H1 (cell line): ENCODE results near the gene HNRNPK. TPM values are rescaled to one million over a fixed set of nuclear protein-coding genes. Genes with fewer than 3 reads are reported as not detected.

Experiments
- CTCF ChIA-PET: fragments of 300-600 bp; sonication (Branson Sonifier 250); formaldehyde crosslinking; loops from one replicate; lab custom pipeline; 2021; ENCODE audit not compliant: partially characterized antibody; lab: Charles Lee
- POLR2A ChIA-PET: fragments of 300-600 bp; sonication (Branson Sonifier 250); formaldehyde crosslinking; loops from one replicate; lab custom pipeline; 2021; ENCODE audit warnings: inconsistent platforms; ENCODE audit not compliant: partially characterized antibody; lab: Charles Lee
- DNase-seq, 2 experiments: peaks; one replicate each; pipeline versions ENCODE4 v3.0.0 to v3.0.0-alpha.2; 2010 to 2022; ENCODE audit warnings: low spot score in 2 of 2, low read depth in 1 of 2, mixed read lengths in 1 of 2
- FAIRE-seq: peaks from 2 replicates; lab custom pipeline; 2011; peaks lifted over from hg19 to GRCh38; lab: Jason Lieb, UNC
- H2AFZ ChIP-seq: 2 replicates; pipeline ENCODE4 v1.8.1; 2012; ENCODE audit warnings: low read length, inconsistent platforms
- H2AK5ac ChIP-seq: 2 replicates; pipeline ENCODE4 v1.6.1; 2013; ENCODE audit warnings: low read depth, low read length
- H2BK120ac ChIP-seq: replicated peaks from 2 replicates; pipeline ENCODE3; 2013; ENCODE audit warnings: low read depth, low read length, inconsistent platforms
- H2BK12ac ChIP-seq: 2 replicates; pipeline ENCODE4 v1.6.1; 2013; ENCODE audit warnings: low read depth, low read length
- H2BK15ac ChIP-seq: 2 replicates; pipeline ENCODE4 v1.6.1; 2013; ENCODE audit warnings: low read length
- H2BK20ac ChIP-seq: 2 replicates; pipeline ENCODE4 v1.6.1; 2013; ENCODE audit warnings: low read length
- H2BK5ac ChIP-seq: 2 replicates; pipeline ENCODE4 v1.6.1; 2013; ENCODE audit warnings: low read depth, low read length
- H3K14ac ChIP-seq: 2 replicates; pipeline ENCODE4 v1.6.1; 2013; ENCODE audit warnings: inconsistent platforms; ENCODE audit not compliant: insufficient read length
- H3K18ac ChIP-seq: 2 replicates; pipeline ENCODE4 v1.6.1; 2013; ENCODE audit warnings: low read length; ENCODE audit errors: extremely low read depth
- H3K23ac ChIP-seq: 2 replicates; pipeline ENCODE4 v1.6.1; 2013; ENCODE audit warnings: inconsistent platforms; ENCODE audit not compliant: insufficient read length
- H3K23me2 ChIP-seq: 2 replicates; pipeline ENCODE4 v1.6.1; 2013; ENCODE audit warnings: low read depth, low read length
- H3K27ac ChIP-seq: 2 replicates; pipeline ENCODE4 v1.6.1; 2011; ENCODE audit warnings: low read depth, low read length, inconsistent platforms
- H3K27me3 ChIP-seq, 4 experiments: replicated peaks in 1 of 4; 1 replicate in 1 of 4; 2 replicates in 3 of 4; pipeline versions ENCODE4 v1.6.1 to v1.8.1; 2011 to 2013; ENCODE audit warnings: low read length in 3 of 4, mild to moderate bottlenecking in 3 of 4, inconsistent platforms in 2 of 4, mixed read lengths in 2 of 4, moderate library complexity in 1 of 4; ENCODE audit not compliant: control insufficient read depth in 3 of 4, insufficient read depth in 3 of 4; ENCODE audit errors: extremely low read depth in 1 of 4
- H3K36me3 ChIP-seq, 4 experiments: 2 replicates each; pipeline versions ENCODE4 v1.6.1 to v1.8.1; 2011 to 2013; ENCODE audit warnings: mild to moderate bottlenecking in 4 of 4, low read length in 3 of 4, moderate library complexity in 2 of 4, control low read depth in 1 of 4, inconsistent platforms in 1 of 4; ENCODE audit not compliant: insufficient read depth in 4 of 4, control insufficient read depth in 2 of 4
- H3K4ac ChIP-seq: replicated peaks from 2 replicates; pipeline ENCODE3; 2013; ENCODE audit warnings: low read length, low read depth, mixed read lengths, inconsistent platforms; ENCODE audit not compliant: insufficient read length
- H3K4me1 ChIP-seq, 4 experiments: replicated peaks in 1 of 4; 1 replicate in 1 of 4; 2 replicates in 3 of 4; pipeline versions ENCODE4 v1.6.1 to v1.8.1; 2011 to 2013; ENCODE audit warnings: low read length in 3 of 4, inconsistent platforms in 2 of 4, mixed read lengths in 1 of 4; ENCODE audit not compliant: insufficient read depth in 4 of 4, control insufficient read depth in 3 of 4
- H3K4me2 ChIP-seq, 2 experiments: 2 replicates each; pipeline versions ENCODE4 v1.6.1 to v1.8.1; 2011 to 2013; ENCODE audit warnings: low read depth in 2 of 2, low read length in 2 of 2, control low read depth in 1 of 2, inconsistent platforms in 1 of 2, mild to moderate bottlenecking in 1 of 2; ENCODE audit not compliant: insufficient read depth in 1 of 2
- H3K4me3 ChIP-seq, 4 experiments: fragments of 200-600, 300-600 bp in 1 of 4; sonication (generic), shearing (Covaris generic), sonication (Bioruptor Twin) in 1 of 4; 2 replicates each; pipeline versions ENCODE4 v1.5.1 to v1.8.1; 2011 to 2016; ENCODE audit warnings: low read length in 4 of 4, low read depth in 3 of 4, control low read depth in 2 of 4, inconsistent platforms in 2 of 4, mild to moderate bottlenecking in 2 of 4, mixed read lengths in 1 of 4, moderate library complexity in 1 of 4; ENCODE audit not compliant: insufficient read depth in 2 of 4; ENCODE audit errors: extremely low read depth in 1 of 4
- H3K56ac ChIP-seq: replicated peaks from 2 replicates; pipeline ENCODE3; 2013; ENCODE audit warnings: low read depth, mild to moderate bottlenecking, mixed read lengths, low read length, inconsistent platforms; ENCODE audit not compliant: insufficient read length
- H3K79me1 ChIP-seq: 2 replicates; pipeline ENCODE4 v1.6.1; 2013; ENCODE audit warnings: low read depth, low read length, control low read depth
- H3K79me2 ChIP-seq, 2 experiments: 2 replicates each; pipeline versions ENCODE4 v1.6.1 to v1.8.1; 2012 to 2013; ENCODE audit warnings: low read length in 2 of 2, mild to moderate bottlenecking in 2 of 2, inconsistent platforms in 1 of 2; ENCODE audit not compliant: insufficient read depth in 2 of 2, control insufficient read depth in 1 of 2
- H3K9ac ChIP-seq, 4 experiments: replicated peaks in 1 of 4; 1 replicate in 1 of 4; 2 replicates in 3 of 4; pipeline versions ENCODE4 v1.6.1 to v1.8.1; 2011 to 2013; ENCODE audit warnings: low read depth in 3 of 4, low read length in 3 of 4, control low read depth in 2 of 4, mild to moderate bottlenecking in 2 of 4, moderate library complexity in 2 of 4, inconsistent platforms in 1 of 4; ENCODE audit errors: extremely low read depth in 1 of 4
- H3K9me3 ChIP-seq, 2 experiments: 2 replicates each; pipeline versions ENCODE4 v1.6.1 to v1.8.1; 2012 to 2013; ENCODE audit warnings: mild to moderate bottlenecking in 2 of 2, moderate library complexity in 2 of 2, control low read depth in 1 of 2, inconsistent platforms in 1 of 2, low read depth in 1 of 2, low read length in 1 of 2, mixed read lengths in 1 of 2; ENCODE audit not compliant: insufficient read depth in 2 of 2
- H4K20me1 ChIP-seq, 2 experiments: replicated peaks in 1 of 2; 2 replicates each; pipeline versions ENCODE3 to v1.8.1; 2011 to 2013; ENCODE audit warnings: inconsistent platforms in 2 of 2, low read length in 2 of 2, mild to moderate bottlenecking in 1 of 2; ENCODE audit not compliant: insufficient read depth in 2 of 2, control insufficient read depth in 1 of 2
- H4K5ac ChIP-seq: 2 replicates; pipeline ENCODE4 v1.6.1; 2013; ENCODE audit warnings: low read length, low read depth, mixed read lengths, inconsistent platforms; ENCODE audit not compliant: insufficient read length
- H4K8ac ChIP-seq: 2 replicates; pipeline ENCODE4 v1.8.0; 2013; ENCODE audit warnings: mild to moderate bottlenecking, moderate library complexity, low read length, inconsistent platforms; ENCODE audit not compliant: insufficient read depth; ENCODE audit errors: extremely low read depth
- H4K91ac ChIP-seq: replicated peaks from 2 replicates; pipeline ENCODE3; 2013; ENCODE audit warnings: low read length, mixed read lengths, inconsistent platforms; ENCODE audit not compliant: insufficient read length
- BACH1 ChIP-seq: IDR thresholded peaks from 2 replicates; pipeline ENCODE4 v1.6.1; 2012; ENCODE audit warnings: low read length, improper control_type of control experiment
- BCL11A ChIP-seq, 2 experiments: IDR thresholded peaks; one replicate each; pipeline ENCODE4 v1.6.1; 2011; ENCODE audit warnings: low read depth in 2 of 2, low read length in 2 of 2, mild to moderate bottlenecking in 2 of 2
- CEBPB ChIP-seq: IDR thresholded peaks from 2 replicates; pipeline ENCODE4 v1.6.1; 2012; ENCODE audit warnings: low read depth, low read length
- FOSL1 ChIP-seq: IDR thresholded peaks from 2 replicates; pipeline ENCODE4 v1.6.1; 2011; ENCODE audit warnings: mild to moderate bottlenecking, low read depth, low read length, moderate library complexity; ENCODE audit not compliant: insufficient read depth
- KDM1A ChIP-seq: fragments of 200-600, 300-600 bp; sonication (generic); IDR thresholded peaks from 2 replicates; pipeline ENCODE4 v1.7.1; 2016; ENCODE audit warnings: mild to moderate bottlenecking, low read length, borderline replicate concordance
- NRF1 ChIP-seq: IDR thresholded peaks from 2 replicates; pipeline ENCODE4 v1.6.1; 2011; ENCODE audit warnings: mild to moderate bottlenecking, low read depth, low read length, improper control_type of control experiment
- SP1 ChIP-seq: IDR thresholded peaks from 2 replicates; pipeline ENCODE4 v1.6.1; 2011; ENCODE audit warnings: low read depth, low read length
- SP2 ChIP-seq: IDR thresholded peaks from 2 replicates; pipeline ENCODE4 v1.6.1; 2012; ENCODE audit warnings: mild to moderate bottlenecking, low read length, inconsistent platforms
- SP4 ChIP-seq: IDR thresholded peaks from 2 replicates; pipeline ENCODE4 v1.6.1; 2012; ENCODE audit warnings: low read length, inconsistent platforms
- TEAD4 ChIP-seq: IDR thresholded peaks from 2 replicates; pipeline ENCODE4 v1.6.1; 2012; ENCODE audit warnings: low read depth, low read length, inconsistent platforms, mixed read lengths
- WGBS, 2 experiments: shearing (Covaris generic) in 1 of 2; methylation state at CpG; one replicate each; pipeline versions ENCODE4 v1.1.6 to v1.1.7; 2013 to 2015; ENCODE audit warnings: low lambda C conversion rate in 2 of 2, mixed read lengths in 2 of 2, inconsistent platforms in 1 of 2, low coverage in 1 of 2, missing lambda C conversion rate in 1 of 2; ENCODE audit not compliant: insufficient replicate concordance in 2 of 2, insufficient coverage in 1 of 2, insufficient read length in 1 of 2; ENCODE audit errors: extremely low coverage in 1 of 2, missing lambda C conversion rate in 1 of 2; 5-methylcytosine and 5-hydroxymethylcytosine counted together
- polyA plus RNA-seq, 7 experiments: library from polyadenylated mRNA; depleted of rRNA in 3 of 7; stranded (reverse) in 5 of 7; unstranded in 2 of 7; fragments of >200 nt in 5 of 7; fragments of 200-250 nt in 2 of 7; gene quantifications; 1 replicate in 5 of 7; 2 replicates in 1 of 7; 4 replicates in 1 of 7; pipeline versions ENCODE4 v1.2.1 to v1.2.3, GENCODE V29; 2011 to 2013; ENCODE audit warnings: missing spikeins in 2 of 7, mixed read lengths in 2 of 7
- total RNA-seq: library from RNA; stranded (reverse); fragmentation: NEBNext Ultra II Directional; extraction: Animal tissue kit (Norgen Biotek cat#: 25700); gene quantifications from 2 replicates; pipeline ENCODE4 v1.2.1, GENCODE V29; 2021
- TF ChIP-seq, protein P1 (sequence below): IDR thresholded peaks from 2 replicates; pipeline ENCODE4 v1.6.1; 2012; ENCODE audit warnings: inconsistent platforms

The HNRNPK gene
- total and polyA plus RNA-seq, 2 of the 8 experiments (the other 6 are each of a cell fraction or from before 2014, with no cell fraction given), result 414 to 887 TPM

DNA sequence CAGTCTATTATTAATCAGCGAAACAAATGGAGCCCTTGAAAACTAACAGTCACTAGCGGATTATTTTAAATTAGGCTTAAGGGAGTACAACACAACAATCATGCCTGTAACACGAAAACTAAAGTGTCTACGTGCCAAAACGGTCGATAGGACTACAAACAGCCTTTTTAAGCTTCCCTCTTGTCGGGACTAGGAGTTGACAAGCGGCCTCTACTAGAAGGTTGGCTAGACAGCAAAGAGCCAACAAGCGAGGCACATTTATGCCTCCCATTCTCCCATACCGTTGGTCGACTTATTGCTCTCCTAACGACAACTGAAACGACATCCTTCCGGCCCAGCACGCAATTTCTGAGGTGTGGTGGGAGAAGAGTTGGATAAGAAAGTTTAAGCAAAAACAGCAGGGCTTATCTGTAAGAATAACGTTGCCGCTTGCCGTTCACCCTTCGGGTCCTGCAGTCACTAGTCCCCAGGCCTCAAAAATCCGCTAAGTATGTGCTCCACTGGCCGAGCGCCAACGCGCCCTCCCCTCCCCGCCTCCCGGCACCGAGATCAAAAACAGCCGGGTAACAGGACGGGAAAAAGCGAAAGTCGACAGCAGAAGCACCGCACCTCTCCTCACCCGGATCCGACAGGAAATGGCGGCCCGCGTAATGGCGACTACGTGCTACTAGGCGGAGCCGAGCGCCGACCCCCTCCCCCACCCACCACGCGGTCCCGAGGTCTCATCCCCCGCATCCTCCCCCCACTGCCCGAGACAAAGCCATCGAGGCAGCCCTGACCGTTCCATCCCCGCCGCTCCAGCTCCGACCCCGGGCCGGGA, 813 bp downstream of the HNRNPK start:
- Histone ChIP-seq H3K56ac (peak overlapping the region; percentile 100), H2AFZ (no peak overlapping the region), H3K9ac (peak overlapping the region; percentile 100), H3K27me3 (no peaks in the 10 kb centered on the region), H2BK120ac (no peak overlapping the region), H2AK5ac (peak overlapping the region; percentile 100), H3K23ac (no peak overlapping the region), H3K79me2 (peaks cover 35 to 94% of the 10 kb centered on the region in 2 experiments), H3K4me3 (peak overlapping the region; percentile 74 to 99 (median 97)), H3K36me3 (peaks cover 31 to 40% (median 35%) of the 10 kb centered on the region in 4 experiments), H4K8ac (peak overlapping the region; percentile 100), H3K18ac (peak overlapping the region; percentile 100), H3K4ac (peak overlapping the region; percentile 97), H2BK15ac (no peak overlapping the region; the same call in 1 of the 2 replicates), H3K9me3 (no peaks in the 10 kb centered on the region), H3K4me2 (peak overlapping the region; percentile 61 to 73), H4K5ac (peak overlapping the region; percentile 97), H3K4me1 (peaks cover 0 to 2% (median 0%) of the 10 kb centered on the region in 4 experiments; a peak in 2 of 7 replicates), H2BK12ac (peak overlapping the region; percentile 75; the same call in 1 of the 2 replicates), H3K14ac (peak overlapping the region; percentile 91), H4K20me1 (peaks cover 13 to 18% of the 10 kb centered on the region in 2 experiments), H3K27ac (peak overlapping the region; percentile 100), H4K91ac (peak overlapping the region; percentile 100), H2BK20ac (no peak overlapping the region), H3K23me2 (peaks cover 6% of the 10 kb centered on the region; the same call in 1 of the 2 replicates), H2BK5ac (peak overlapping the region; percentile 100), H3K79me1 (no peaks in the 10 kb centered on the region)
- FAIRE-seq (no peak), DNase-seq (peak; percentile 43 to 82)
- ChIA-PET CTCF (interaction anchor here (0.5 to 2.4 kb wide), 3 partner anchors 12 to 292 kb away, joined by 3 to 5 read pairs (median 4); no protein-coding TSS in a partner anchor), POLR2A (interaction anchor here (0.5 to 7.3 kb wide), 46 partner anchors 8 to 638 kb away, joined by 3 to 269 read pairs (median 5); partner anchors contain the start of genes IDNK, KIF27 and UBQLN1)
- whole genome bisulfite sequencing, 2 experiments, result 1% methylated on average over 31 of the region's 55 CpGs; no CpG with 5 or more reads in 1 of the 2 experiments
- TF ChIP-seq SP4 (no peak), CEBPB (no peak), FOSL1 (no peak), SP2 (no peak), TEAD4 (no peak), BCL11A (IDR thresholded peaks at IDR 0.05; ENCODE audit: low read depth in 2 of 2, low read length in 2 of 2) (no peak), NRF1 (no peak), KDM1A (no peak), BACH1 (no peak), SP1 (no peak)
- TF ChIP-seq, protein P1, sequence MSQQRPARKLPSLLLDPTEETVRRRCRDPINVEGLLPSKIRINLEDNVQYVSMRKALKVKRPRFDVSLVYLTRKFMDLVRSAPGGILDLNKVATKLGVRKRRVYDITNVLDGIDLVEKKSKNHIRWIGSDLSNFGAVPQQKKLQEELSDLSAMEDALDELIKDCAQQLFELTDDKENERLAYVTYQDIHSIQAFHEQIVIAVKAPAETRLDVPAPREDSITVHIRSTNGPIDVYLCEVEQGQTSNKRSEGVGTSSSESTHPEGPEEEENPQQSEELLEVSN, result no peak
